Inferior parietal cortex (tissue), 1 donor: Measurements from ENCODE around the gene FMN1.

ENCODE experiments used
- DNase-seq: peaks from one replicate; pipeline ENCODE4 v3.0.0-alpha.2; 2016; ENCODE audit errors: extremely low spot score

Gene FMN1

GRCh38 chr15:32829436-32829835 lies 365.1 kb downstream of the FMN1 start:
- no peak for DNase-seq

GRCh38 chr15:32828507-32829186 lies 365.9 kb downstream of the FMN1 start:
- no peak for DNase-seq

GRCh38 chr15:32826685-32827084 lies 367.8 kb downstream of the FMN1 start:
- DNase-seq = no peak

GRCh38 chr15:32825219-32825618 lies 369.3 kb downstream of the FMN1 start:
- no peak for DNase-seq

- DNase-seq = no peak
Observed at GRCh38 chr15:32824777-32825176, 369.7 kb downstream of the FMN1 start.

- DNase-seq = no peak
Observed at GRCh38 chr15:32823750-32824149, 370.8 kb downstream of the FMN1 start.

- DNase-seq = no peak
Observed at GRCh38 chr15:32822739-32823138, 371.8 kb downstream of the FMN1 start.

- no peak for DNase-seq
Observed at GRCh38 chr15:32819448-32819847, 375.1 kb downstream of the FMN1 start.

- DNase-seq = no peak
Observed at GRCh38 chr15:32818758-32819447, 375.6 kb downstream of the FMN1 start.

- no peak for DNase-seq
Observed at GRCh38 chr15:32817577-32817976, 376.9 kb downstream of the FMN1 start.

GRCh38 chr15:32807331-32807730 lies 387.2 kb downstream of the FMN1 start:
- no peak for DNase-seq

GRCh38 chr15:32803631-32804030 lies 390.9 kb downstream of the FMN1 start:
- DNase-seq = no peak

- no peak for DNase-seq
Observed at GRCh38 chr15:32802286-32802936, 392.1 kb downstream of the FMN1 start.

- no peak for DNase-seq
Observed at GRCh38 chr15:32799936-32800535, 394.5 kb downstream of the FMN1 start.

GRCh38 chr15:32796856-32797255 lies 397.7 kb downstream of the FMN1 start:
- DNase-seq = no peak

- no peak for DNase-seq
Observed at GRCh38 chr15:32794973-32795372, 399.5 kb downstream of the FMN1 start.

GRCh38 chr15:32792436-32792835 lies 402.1 kb downstream of the FMN1 start:
- no peak for DNase-seq

GRCh38 chr15:32790352-32790999 lies 404.0 kb downstream of the FMN1 start:
- DNase-seq = no peak

- no peak for DNase-seq
Observed at GRCh38 chr15:32787949-32788348, 406.6 kb downstream of the FMN1 start.

- no peak for DNase-seq
Observed at GRCh38 chr15:32786906-32787305, 407.6 kb downstream of the FMN1 start.

- DNase-seq = no peak
Observed at GRCh38 chr15:32784581-32784980, 409.9 kb downstream of the FMN1 start.

- no peak for DNase-seq
Observed at GRCh38 chr15:32781781-32782180, 412.7 kb downstream of the FMN1 start.
